Activated CD8-positive, alpha-beta T cell treated with anti-CD3 and anti-CD28 coated beads for 36 hours (primary cell): ENCODE measurements around the gene FRMD5. TPM values are rescaled to one million over a fixed set of nuclear protein-coding genes. Genes with fewer than 3 reads are reported as not detected.

Experiments
- ATAC-seq: fragments of 200-7000 bp; cut with Tn5 transposase; one replicate; pipeline ENCODE4 v1.10.0; 2021; ENCODE audit warnings: mild to moderate bottlenecking, moderate library complexity
- CTCF ChIA-PET: fragments of 350-600 bp; sonication (Branson Sonifier 250); formaldehyde crosslinking; loops from one replicate; lab custom pipeline; 2021; ENCODE audit warnings: antibody characterized with exemption; lab: Charles Lee
- POLR2A ChIA-PET: fragments of 350-600 bp; sonication (Branson Sonifier 250); formaldehyde crosslinking; loops from one replicate; lab custom pipeline; 2021; ENCODE audit warnings: antibody characterized with exemption; lab: Charles Lee
- DNase-seq: peaks from one replicate; pipeline ENCODE4 v3.0.0-alpha.2; 2020
- H3K27ac Mint-ChIP-seq: one replicate; pipeline ENCODE4 v1.8.0; 2021; ENCODE audit warnings: mild to moderate bottlenecking, mixed read lengths
- H3K27me3 Mint-ChIP-seq: one replicate; pipeline ENCODE4 v1.8.0; 2021; ENCODE audit warnings: mixed read lengths
- H3K36me3 Mint-ChIP-seq: one replicate; pipeline ENCODE4 v1.8.0; 2021; ENCODE audit warnings: low read depth, mixed read lengths
- H3K4me1 Mint-ChIP-seq: one replicate; pipeline ENCODE4 v1.8.0; 2021; ENCODE audit warnings: low read depth, mixed read lengths
- H3K4me3 Mint-ChIP-seq: one replicate; pipeline ENCODE4 v1.8.0; 2021; ENCODE audit warnings: mild to moderate bottlenecking, moderate library complexity, mixed read lengths
- H3K9me3 Mint-ChIP-seq: one replicate; pipeline ENCODE4 v1.8.0; 2021; ENCODE audit warnings: mixed read lengths
- intact Hi-C: fragments of 100-400 bp; cut with micrococcal nuclease; formaldehyde crosslinking; loops from one replicate; pipeline ENCODE4 v1.10.0; 2022
- total RNA-seq, 2 experiments: library from RNA; stranded (reverse); gene quantifications; one replicate each; pipeline ENCODE4 v1.2.3, GENCODE V29; 2021
- TF ChIP-seq, protein P1 (sequence below): fragments of 200-600 bp; IDR thresholded peaks from one replicate; pipeline ENCODE4 v1.8.0; 2022; ENCODE audit warnings: antibody characterized with exemption, mild to moderate bottlenecking

Gene FRMD5
- total RNA-seq, 2 experiments from 2014 or later, result 0.23 to 0.25 TPM

DNA sequence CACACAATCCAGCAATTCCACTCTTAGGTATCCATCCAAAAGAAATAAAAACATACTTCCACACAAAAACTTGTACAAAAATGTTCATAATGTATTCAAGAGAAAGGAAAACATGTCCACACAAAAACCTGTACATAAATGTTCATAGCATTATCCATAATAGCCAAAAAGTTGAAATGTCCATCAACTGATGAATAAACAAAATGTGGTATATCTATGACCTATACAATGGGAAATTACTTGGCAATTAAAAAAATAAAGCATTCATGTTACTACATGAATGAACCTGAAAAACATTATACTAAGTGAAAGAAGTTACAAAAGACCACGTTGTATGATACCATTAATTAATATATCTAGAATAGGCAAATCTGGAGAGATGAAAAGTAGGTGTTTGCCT is 17.9 kb downstream of the FRMD5 start:
- Mint-ChIP-seq H3K36me3 (no peaks in the 10 kb centered on the region), H3K9me3 (no peaks in the 10 kb centered on the region), H3K27ac (no peak overlapping the region), H3K4me1 (no peaks in the 10 kb centered on the region), H3K27me3 (peaks cover 9% of the 10 kb centered on the region), H3K4me3 (no peak overlapping the region)
- DNase-seq (no peak), ATAC-seq (no peak)
- CTCF ChIA-PET, result no interaction called here
- POLR2A ChIA-PET, result no interaction called here
- intact Hi-C loops, result no loop called here
- TF ChIP-seq, protein P1, sequence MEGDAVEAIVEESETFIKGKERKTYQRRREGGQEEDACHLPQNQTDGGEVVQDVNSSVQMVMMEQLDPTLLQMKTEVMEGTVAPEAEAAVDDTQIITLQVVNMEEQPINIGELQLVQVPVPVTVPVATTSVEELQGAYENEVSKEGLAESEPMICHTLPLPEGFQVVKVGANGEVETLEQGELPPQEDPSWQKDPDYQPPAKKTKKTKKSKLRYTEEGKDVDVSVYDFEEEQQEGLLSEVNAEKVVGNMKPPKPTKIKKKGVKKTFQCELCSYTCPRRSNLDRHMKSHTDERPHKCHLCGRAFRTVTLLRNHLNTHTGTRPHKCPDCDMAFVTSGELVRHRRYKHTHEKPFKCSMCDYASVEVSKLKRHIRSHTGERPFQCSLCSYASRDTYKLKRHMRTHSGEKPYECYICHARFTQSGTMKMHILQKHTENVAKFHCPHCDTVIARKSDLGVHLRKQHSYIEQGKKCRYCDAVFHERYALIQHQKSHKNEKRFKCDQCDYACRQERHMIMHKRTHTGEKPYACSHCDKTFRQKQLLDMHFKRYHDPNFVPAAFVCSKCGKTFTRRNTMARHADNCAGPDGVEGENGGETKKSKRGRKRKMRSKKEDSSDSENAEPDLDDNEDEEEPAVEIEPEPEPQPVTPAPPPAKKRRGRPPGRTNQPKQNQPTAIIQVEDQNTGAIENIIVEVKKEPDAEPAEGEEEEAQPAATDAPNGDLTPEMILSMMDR, result no peak

DNA sequence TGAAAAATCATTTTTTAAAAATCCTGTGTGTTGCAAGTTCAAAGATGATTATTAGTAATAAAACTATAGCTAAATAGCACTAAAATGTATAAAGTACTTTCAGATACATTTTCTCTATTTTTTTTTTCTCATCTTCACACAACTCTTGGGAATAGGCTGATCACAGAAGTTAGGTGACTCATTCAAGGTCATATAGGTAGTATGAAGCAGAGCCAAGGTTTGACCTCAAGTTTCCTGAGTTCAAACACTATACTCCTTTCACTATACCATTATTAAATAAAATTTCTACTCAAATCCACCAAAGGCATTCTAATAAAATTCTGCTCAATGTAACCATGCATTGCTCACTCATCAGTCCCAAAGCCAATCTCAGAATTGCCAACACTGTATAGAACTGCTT is 21.3 kb downstream of the FRMD5 start:
- Mint-ChIP-seq H3K4me3 (no peak overlapping the region), H3K36me3 (no peaks in the 10 kb centered on the region), H3K9me3 (no peaks in the 10 kb centered on the region), H3K27me3 (peaks cover 15% of the 10 kb centered on the region), H3K27ac (no peak overlapping the region), H3K4me1 (no peaks in the 10 kb centered on the region)
- DNase-seq (no peak), ATAC-seq (no peak)
- POLR2A ChIA-PET, result no interaction called here
- TF ChIP-seq, protein P1, result no peak
- intact Hi-C loops, result no loop called here
- CTCF ChIA-PET, result interaction anchor here (0.7 kb wide), 2 partner anchors 115 to 362 kb away, joined by 3 read pairs; no protein-coding TSS in a partner anchor

DNA sequence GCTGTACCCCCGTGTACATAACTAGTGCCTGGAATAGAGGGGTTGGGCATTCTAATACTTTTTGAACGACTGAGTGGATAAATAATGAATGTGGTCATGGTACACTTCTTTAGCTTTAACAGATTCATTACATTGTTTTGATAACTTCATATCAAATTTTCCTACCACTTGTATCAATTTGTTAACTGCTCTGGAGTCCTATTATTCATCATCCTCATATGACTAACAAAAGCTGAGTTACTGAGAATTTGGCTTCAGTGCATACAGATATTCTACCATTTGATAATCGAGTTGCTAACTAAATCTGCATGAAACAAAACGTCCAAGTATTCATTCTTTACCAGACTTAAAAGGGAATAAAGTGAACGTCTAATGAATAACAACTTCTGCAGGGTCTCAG is 31.7 kb downstream of the FRMD5 start:
- Mint-ChIP-seq H3K9me3 (no peaks in the 10 kb centered on the region), H3K36me3 (no peaks in the 10 kb centered on the region), H3K27ac (no peak overlapping the region), H3K4me3 (no peak overlapping the region), H3K4me1 (no peaks in the 10 kb centered on the region), H3K27me3 (peaks cover 21% of the 10 kb centered on the region)
- intact Hi-C loops, result no loop called here
- ATAC-seq (no peak), DNase-seq (no peak)
- TF ChIP-seq, protein P1, result no peak
- CTCF ChIA-PET, result no interaction called here
- POLR2A ChIA-PET, result no interaction called here

DNA sequence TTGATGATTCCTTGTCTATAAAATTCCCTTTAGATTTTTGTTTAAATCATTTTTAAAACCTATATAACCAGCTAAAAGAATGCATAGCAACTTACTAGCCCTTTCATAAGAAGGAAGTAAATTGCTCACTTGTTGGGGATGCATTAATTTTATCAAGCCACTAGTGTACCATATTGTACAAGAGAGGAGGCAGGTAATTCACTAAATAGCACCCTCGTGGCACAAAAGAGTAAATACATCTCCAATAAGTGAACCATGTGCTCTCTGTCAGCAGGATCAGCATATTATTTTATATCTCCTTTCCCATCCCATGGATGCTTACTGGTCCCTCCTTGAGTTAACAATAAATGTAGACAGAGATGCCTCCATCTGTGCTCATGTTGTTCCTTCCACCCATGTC is 34.3 kb downstream of the FRMD5 start:
- H3K4me1 Mint-ChIP-seq, result no peaks in the 10 kb centered on the region
- H3K27ac Mint-ChIP-seq, result no peak overlapping the region
- H3K4me3 Mint-ChIP-seq, result no peak overlapping the region
- DNase-seq, result no peak
- ChIA-PET POLR2A (no interaction called here), CTCF (interaction anchor here (1.6 kb wide), 1 partner anchor 10 kb away, joined by 3 read pairs; no protein-coding TSS in a partner anchor)
- no peaks in the 10 kb centered on the region for H3K36me3 Mint-ChIP-seq
- intact Hi-C loops, result no loop called here
- H3K9me3 Mint-ChIP-seq, result no peaks in the 10 kb centered on the region
- no peak for ATAC-seq
- TF ChIP-seq, protein P1, result no peak
- peaks cover 22% of the 10 kb centered on the region for H3K27me3 Mint-ChIP-seq

DNA sequence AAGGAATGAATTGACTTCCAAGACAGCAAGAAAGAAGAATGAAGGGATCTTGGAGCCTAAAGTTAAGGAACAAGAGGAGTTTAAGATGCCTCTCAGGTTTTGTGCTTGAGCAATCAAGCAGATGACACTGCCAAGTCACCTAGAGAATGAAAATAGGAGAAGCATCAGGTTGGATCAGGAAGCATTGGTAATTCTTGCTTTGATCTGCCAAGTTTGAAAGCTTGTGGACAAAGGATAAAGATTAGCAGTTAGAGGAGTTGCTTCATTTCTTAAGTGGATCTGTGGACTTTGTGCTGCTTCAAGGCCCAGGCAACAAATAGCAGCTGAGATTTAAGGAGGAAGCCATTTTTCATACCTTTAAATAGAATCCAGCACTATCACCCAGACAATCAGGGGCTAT is 35.6 kb downstream of the FRMD5 start:
- ATAC-seq (no peak), DNase-seq (no peak)
- H3K36me3 Mint-ChIP-seq, result no peaks in the 10 kb centered on the region
- peaks cover 22% of the 10 kb centered on the region for H3K27me3 Mint-ChIP-seq
- TF ChIP-seq, protein P1, result no peak
- intact Hi-C loops, result no loop called here
- no peaks in the 10 kb centered on the region for H3K4me1 Mint-ChIP-seq
- ChIA-PET POLR2A (no interaction called here), CTCF (interaction anchor here (1.6 kb wide), 1 partner anchor 11 kb away, joined by 3 read pairs; no protein-coding TSS in a partner anchor)
- no peak overlapping the region for H3K4me3 Mint-ChIP-seq
- H3K27ac Mint-ChIP-seq, result no peak overlapping the region
- H3K9me3 Mint-ChIP-seq, result no peaks in the 10 kb centered on the region
